NCI-H524 (cell line): Measurements from ENCODE around the gene TCERG1L.
"Not testable (repeated sequence)": the region's sequence is repeated elsewhere in the genome, so short reads cannot be mapped to it uniquely, and the experiment has no call there.

ENCODE experiments used
- DNase-seq, 2 experiments: peaks; one replicate each; lab custom pipeline; 2025; lab: John Stamatoyannopoulos, UW

TCERG1L gene

GRCh38 chr10:131144196-131144595 lies 167.3 kb downstream of the TCERG1L start:
- no peak for DNase-seq

GRCh38 chr10:131143425-131144165 lies 167.9 kb downstream of the TCERG1L start:
- peak in 1 of 2 experiments; percentile 58 for DNase-seq

DNA sequence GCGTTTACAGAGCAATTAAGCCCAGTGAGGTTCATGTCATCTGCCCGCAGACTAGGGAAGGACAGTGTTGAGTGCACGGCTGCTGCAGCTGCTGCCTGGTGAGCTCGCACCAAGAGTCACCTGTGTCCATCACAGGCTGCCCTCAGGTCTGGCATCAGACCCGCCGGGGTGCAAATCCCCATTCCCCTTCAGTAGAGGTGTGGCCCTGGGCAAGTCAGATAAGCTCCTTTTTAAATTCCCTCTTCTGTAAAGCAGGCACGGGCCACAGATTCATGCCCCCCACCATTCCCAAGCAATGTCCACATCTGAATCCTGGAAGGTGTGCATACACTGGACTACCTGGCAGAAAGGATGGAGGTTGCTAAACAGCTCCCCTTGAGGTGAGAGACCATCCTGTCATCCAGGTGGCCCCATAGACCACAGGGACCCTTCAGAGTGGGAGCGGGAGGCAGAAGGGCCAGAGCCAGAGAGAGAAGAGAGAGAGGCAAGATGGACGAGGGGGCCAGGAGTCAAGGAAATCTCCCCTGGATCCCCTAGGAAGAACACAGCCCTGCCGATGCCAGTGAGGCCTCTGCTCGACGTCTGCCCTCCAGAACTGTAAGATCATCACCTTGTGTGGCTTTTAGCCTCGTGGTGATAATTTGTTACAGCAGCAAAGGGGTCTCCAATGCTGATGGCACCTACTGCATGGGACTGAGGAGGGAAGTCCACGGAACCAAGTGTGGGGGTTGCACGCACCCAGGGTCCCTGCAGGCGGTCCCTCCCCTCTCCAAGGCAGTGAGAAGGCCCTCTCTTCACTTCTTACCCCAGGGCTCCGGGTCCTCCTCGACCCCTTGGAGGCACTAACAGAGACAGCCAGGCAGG lies 168.8 kb downstream of the TCERG1L start:
- no peak for DNase-seq

DNA sequence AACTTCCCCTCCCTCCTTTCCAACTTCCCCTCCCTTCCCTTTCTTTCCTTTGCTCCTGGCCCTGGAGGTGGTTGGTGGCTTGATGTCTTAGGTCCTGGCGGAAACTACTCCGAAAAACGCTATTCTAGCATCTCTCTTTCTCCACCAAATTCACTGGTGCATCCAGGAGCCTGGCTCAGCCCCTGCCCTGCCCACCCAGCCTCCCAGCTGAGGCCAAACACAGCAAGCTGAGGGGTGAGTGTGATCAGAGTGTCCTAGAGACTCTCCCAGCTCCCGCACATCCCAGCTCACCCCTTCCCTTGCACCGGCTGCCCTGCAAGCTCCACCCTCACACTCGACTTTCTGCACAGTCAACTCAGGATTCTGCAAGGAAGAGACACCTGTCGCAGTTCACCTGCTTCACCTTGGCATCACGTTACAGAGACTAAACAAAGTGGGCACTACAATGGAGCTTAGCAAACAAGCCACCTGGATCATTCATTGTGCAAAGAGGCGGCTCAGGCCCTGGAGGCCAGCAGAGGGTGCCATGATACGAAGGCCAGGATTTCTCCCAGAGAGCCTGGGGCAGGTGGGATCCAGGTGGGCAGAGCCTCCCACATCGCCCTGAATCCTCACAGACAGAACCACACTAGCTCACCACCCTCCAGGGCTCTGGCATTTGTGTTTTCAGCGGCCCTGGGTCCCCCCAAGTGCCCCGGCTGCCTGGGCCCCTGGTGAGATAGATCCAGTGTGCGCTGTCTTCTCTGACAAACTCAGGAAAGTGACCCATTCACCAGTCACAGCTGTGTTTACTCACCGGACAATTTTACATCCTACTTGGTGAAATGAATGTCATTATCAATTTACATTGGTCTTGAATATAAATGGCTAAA lies 169.6 kb downstream of the TCERG1L start:
- no peak for DNase-seq

DNA sequence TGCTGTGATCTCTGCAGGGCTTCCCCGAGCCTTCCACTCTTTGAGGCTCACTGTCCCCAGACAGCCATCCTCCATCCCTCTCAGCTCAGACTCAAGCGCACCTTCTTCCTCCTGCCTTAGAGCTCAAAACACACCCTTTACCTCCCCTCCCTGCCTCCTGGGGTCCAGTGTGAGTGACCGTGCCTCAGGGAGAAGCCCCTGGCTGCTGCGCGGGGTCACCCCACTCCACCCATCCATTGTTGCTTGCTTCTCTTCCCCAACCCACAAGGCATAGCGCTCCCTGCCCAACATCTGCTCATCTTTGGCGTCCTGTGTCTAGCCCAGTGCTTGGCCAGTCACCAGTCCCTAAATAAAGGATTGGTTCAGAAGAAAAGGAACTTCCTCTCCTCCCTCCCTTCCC lies 170.3 kb downstream of the TCERG1L start:
- no peak for DNase-seq

DNA sequence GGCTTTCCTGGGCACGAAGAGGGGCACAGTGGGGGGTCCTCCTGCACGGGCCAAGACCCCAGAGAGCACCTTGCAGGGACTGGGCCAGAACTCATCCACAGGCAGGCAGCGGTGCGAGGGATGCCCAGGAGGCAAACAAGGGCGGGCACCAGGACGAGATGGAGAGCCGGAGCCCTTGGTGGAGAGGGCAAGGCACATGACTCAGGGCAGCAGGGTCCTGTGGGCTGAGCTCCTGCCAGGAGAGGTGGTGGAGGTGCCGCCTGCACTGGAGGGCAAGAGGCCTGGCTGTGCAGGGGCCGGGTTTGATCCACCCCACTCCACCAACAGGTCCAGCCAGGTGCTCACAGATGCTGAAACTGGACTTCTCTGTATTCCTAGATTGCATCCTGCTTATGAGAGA lies 170.9 kb downstream of the TCERG1L start:
- no peak for DNase-seq

DNA sequence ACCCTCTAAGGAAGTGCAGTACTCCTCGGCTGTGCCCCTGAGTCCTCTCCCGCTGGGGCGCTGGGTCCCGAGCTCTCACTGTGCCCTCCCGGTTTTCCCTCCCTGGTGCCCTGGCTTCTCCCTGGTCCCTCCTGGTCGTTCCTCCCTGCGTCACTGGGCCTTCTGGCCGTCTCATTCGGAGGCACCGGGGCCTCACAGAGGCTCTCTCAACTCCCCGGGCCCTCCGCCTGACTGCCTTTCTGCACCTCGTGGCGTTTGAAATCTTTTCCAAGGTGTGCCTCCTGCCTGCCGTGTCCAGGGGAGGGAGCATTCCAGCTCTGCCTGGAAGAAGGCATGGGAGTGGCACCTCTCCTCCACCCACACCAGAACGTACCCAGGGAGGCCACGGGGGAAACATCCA lies 174.3 kb downstream of the TCERG1L start:
- no peak for DNase-seq

DNA sequence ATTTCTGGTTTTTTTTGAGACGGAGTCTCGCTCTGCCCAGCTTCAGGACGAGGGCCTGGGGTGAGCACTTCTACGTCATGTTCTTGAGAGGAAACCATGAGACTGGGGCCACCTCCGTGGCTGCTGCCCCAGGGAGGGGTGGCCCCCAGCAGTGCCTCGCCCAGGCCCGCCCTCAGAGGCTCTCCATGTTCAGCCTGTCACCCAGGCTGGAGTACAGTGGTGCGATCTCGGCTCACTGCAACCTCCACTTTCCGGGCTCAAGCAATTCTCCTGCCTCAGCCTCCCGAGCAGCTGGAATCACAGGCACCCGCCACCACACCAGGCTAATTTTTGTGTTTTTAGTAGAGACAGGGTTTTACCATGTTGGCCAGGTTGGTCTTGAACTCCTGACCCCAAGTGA lies 175.2 kb downstream of the TCERG1L start:
- not testable (repeated sequence) for DNase-seq

GRCh38 chr10:131135716-131136115 lies 175.8 kb downstream of the TCERG1L start:
- no peak for DNase-seq

- no peak for DNase-seq
These were observed 176.9 kb downstream of the TCERG1L start for GRCh38 chr10:131134651-131135050.

DNA sequence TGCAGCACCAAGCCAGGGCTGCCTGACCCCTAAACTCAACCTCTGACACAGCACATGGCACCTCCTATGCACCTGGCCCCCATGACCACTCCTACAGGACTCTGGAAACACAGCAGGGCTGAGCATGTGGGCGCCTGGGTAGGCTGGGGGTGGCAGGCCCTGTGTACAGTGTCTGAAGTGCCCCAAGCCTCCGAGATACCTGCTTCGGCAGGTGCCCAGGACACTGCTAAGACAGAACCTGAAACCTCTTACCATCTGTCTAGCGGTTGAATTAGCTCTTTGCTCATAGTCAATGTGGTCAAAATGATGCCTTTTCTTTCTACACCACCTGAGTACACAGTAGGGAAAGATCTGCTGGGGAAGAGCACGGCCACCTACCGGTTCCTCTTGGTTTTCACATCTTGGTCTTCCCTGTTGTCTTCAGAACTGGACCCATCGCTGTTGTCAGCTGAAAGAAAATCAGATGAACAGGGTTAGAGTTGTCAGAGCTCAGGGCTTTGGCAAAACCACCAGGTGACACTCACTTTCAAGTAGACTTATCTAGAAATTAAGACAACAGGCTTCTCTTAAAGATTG lies 177.4 kb downstream of the TCERG1L start:
- no peak for DNase-seq

- DNase-seq, result no peak
These were observed 178.8 kb downstream of the TCERG1L start for GRCh38 chr10:131132681-131133080.

GRCh38 chr10:131131726-131132591 lies 179.6 kb downstream of the TCERG1L start:
- no peak for DNase-seq

DNA sequence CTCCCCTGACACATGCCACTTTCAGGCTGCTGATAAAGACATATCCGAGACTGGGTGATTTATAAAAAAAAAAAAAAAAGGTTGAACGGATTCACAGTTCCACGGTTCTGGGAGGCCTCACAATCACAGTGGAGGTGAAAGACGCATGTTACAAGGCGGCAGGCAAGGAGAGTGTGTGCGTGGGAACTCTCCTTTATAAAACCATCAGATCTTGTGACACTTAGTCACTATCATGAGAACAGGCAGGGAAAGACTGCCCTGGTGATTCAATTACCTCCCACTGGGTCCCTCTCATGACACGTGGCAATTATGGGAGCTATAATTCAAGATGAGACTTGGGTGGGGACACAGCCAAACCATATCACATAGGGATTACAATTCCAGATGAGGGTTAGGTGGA lies 181.5 kb downstream of the TCERG1L start:
- DNase-seq, result no peak

- no peak for DNase-seq
These were observed 182.0 kb downstream of the TCERG1L start for GRCh38 chr10:131129544-131129943.

DNA sequence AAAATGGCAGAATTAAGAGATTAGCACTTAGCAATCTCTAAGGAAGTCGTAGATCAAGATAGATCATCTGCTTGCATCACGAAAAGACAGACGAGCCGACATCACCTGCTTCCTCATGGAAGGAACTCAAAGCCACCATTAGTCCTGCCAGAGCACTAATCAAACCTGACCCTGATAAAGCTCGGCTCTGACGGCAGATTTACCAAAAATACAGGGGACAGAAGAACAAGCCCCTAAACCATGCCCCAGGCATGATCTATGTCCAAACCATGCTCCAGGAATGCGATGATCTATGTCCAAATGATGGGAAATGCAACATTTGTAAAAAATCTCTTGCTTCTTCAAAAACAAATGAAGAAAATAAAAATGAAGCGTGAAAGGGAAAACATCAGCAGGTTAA lies 182.8 kb downstream of the TCERG1L start:
- no peak for DNase-seq

GRCh38 chr10:131127610-131128009 lies 183.9 kb downstream of the TCERG1L start:
- DNase-seq, result no peak

- DNase-seq, result no peak
These were observed 184.4 kb downstream of the TCERG1L start for GRCh38 chr10:131127138-131127589.

DNA sequence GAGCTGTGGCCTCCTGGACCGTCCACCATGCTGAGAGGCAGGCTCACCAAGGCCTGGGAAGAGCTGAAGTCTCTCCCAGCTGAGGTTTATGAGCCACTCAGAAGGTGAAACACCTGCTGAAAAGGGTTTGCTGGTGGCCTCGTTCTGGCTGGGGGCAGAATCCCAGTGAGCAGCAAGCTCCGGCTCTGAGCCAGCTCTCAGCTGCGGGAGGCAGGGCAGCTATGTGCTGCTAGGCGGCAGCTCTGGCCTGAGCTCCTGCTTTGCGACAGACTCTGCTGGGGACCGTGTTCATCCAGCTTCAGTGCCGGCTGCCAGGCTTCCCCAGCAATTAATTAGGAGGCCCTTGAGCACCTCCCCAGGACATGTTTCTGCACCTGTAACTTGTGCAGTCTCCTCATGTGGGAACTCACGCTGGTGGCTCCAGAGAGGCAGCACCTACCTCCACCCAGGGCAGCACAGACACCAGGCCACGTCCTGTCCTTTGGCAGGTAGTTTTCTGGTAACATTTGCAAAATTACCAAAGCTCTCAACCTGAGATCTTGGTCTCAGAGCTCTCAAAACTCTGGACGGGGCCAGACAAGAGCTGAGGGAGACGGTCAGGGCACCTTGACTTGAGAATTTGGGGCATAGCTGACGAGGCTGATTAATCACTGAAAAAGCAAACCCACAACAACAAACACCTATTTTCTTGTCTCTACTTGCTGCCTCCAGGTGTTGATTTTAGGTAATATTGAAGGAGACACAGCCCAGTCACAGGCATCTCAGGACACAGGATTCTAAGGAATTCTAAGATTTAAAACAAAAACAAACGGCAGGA lies 185.0 kb downstream of the TCERG1L start:
- no peak for DNase-seq
